RWPE1 (cell line): Measurements from ENCODE around the gene EMX1.

Source experiments
- CTCF ChIA-PET: fragments of 350-600 bp; sonication (Branson Sonifier 250); formaldehyde crosslinking; extraction: SDS; loops from one replicate; lab custom pipeline; 2021; lab: Yijun Ruan, JAX
- POLR2A ChIA-PET: fragments of 400-600 bp; formaldehyde crosslinking; extraction: SDS; loops from one replicate; lab custom pipeline; 2020; ENCODE audit warnings: antibody characterized with exemption; ENCODE audit not compliant: low non-redundant PET; lab: Yijun Ruan, JAX
- DNase-seq: peaks from one replicate; pipeline ENCODE4 v3.0.0; 2012; ENCODE audit warnings: low spot score
- H3K27ac ChIP-seq: fragments of 450-650 bp; 2 replicates; pipeline ENCODE4 v1.5.1; 2017
- TF ChIP-seq, protein P1 (sequence below): fragments of 450-650 bp; conservative IDR thresholded peaks from 2 replicates; pipeline ENCODE4 v1.5.1; 2017; ENCODE audit warnings: low read depth, mild to moderate bottlenecking

The EMX1 gene

DNA sequence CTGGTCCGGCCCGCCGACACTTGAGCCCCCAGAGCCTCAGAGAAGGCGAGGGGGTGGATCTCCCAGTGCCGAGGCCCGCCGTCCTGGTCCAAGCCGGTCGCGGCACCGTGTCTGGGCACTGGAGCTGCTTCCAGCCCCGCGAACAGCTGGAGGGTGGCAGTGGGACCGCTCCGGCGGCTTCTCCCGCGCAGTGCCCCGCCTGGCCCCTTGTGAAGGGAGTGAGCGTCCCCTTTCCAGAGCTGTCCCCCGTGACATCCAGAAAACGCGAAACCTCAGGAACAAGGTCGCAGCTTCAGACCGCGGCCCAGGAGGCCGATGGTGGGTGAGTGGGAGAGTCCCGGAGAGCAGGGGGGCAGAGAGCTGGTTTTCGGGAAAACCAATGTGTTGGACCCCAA is 579 bp upstream of the EMX1 start:
- CTCF ChIA-PET = interaction anchor here (0.7 to 5.4 kb wide), 3 partner anchors 18 to 29 kb away, joined by 3 to 21 read pairs (median 10); partner anchors contain the start of gene SPR
- POLR2A ChIA-PET = interaction anchor here (0.6 kb wide), 1 partner anchor 469 kb away, joined by 3 read pairs; the partner anchor contains the start of gene ALMS1
- TF ChIP-seq, protein P1, sequence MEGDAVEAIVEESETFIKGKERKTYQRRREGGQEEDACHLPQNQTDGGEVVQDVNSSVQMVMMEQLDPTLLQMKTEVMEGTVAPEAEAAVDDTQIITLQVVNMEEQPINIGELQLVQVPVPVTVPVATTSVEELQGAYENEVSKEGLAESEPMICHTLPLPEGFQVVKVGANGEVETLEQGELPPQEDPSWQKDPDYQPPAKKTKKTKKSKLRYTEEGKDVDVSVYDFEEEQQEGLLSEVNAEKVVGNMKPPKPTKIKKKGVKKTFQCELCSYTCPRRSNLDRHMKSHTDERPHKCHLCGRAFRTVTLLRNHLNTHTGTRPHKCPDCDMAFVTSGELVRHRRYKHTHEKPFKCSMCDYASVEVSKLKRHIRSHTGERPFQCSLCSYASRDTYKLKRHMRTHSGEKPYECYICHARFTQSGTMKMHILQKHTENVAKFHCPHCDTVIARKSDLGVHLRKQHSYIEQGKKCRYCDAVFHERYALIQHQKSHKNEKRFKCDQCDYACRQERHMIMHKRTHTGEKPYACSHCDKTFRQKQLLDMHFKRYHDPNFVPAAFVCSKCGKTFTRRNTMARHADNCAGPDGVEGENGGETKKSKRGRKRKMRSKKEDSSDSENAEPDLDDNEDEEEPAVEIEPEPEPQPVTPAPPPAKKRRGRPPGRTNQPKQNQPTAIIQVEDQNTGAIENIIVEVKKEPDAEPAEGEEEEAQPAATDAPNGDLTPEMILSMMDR = no peak
- no peak overlapping the region for H3K27ac ChIP-seq
- no peak for DNase-seq

DNA sequence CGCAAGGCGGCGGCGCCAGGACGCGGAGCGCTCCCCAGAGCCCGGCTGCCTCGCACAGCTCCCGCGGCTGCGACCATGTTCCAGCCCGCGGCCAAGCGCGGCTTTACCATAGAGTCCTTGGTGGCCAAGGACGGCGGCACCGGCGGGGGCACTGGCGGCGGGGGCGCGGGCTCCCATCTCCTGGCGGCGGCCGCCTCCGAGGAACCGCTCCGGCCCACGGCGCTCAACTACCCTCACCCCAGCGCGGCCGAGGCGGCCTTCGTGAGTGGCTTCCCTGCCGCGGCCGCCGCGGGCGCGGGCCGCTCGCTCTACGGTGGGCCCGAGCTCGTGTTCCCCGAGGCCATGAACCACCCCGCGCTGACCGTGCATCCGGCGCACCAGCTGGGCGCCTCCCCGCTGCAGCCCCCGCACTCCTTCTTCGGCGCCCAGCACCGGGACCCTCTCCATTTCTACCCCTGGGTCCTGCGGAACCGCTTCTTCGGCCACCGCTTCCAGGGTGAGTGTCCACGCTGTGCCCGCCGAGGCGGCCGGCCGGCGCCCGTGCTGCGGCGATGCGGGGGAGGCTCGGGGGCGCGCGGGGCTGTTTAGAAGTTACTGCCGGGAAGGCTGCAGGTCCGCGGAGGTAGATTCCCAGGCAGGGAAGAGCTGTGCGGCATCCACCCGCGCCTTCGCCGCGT is 696 bp downstream of the EMX1 start:
- DNase-seq = no peak
- H3K27ac ChIP-seq = no peak overlapping the region
- CTCF ChIA-PET = interaction anchor here (0.6 to 5.4 kb wide), 4 partner anchors 11 to 56 kb away, joined by 4 to 21 read pairs (median 7); partner anchors contain the start of gene SPR
- TF ChIP-seq, protein P1 = no peak
- POLR2A ChIA-PET = no interaction called here

DNA sequence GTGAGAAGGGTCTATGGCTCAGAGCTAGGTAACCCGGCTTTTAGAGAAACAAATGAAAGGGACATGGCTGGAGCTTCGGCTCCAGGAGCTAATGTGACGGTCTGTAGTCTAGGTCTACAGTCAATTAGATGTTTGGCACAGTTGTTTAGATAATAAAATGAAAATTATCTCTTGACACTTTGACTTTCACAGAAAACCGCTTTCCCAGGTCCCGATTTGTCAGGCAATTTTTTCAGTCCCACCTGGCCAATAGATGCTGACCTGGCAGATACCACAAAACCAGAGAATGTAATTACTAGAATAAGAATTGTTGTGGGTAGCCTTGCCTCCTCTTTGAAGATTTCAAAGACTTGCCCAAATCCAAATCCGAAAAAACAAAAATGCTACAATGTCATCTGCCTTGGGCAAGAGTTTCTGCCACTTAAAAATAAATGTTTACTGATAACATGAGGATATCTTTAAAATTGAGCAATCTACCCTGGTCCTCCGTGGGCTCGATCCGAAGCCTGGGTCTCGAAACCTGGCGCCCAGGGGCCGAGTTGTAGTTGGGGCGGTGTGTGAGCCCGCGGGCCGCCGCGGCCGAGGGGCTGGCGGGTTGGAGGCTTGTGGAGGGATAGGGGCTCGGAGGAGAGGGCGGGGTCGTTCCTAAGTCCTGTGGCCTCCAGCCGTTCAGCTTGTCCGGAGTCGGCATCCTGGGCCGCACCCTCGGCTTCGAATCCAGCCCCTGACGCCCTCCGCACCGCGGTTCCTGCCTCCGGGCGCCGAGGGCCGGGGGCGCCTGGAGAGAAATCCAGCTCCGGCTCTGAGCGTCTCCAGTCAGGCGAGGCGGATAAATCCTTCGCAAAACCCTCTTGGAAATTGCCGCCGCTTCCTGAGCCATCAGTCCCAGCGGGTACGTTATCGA is 2.3 kb downstream of the EMX1 start:
- DNase-seq = no peak
- ChIA-PET POLR2A (no interaction called here), CTCF (no interaction called here)
- TF ChIP-seq, protein P1 = no peak
- no peak overlapping the region for H3K27ac ChIP-seq

DNA sequence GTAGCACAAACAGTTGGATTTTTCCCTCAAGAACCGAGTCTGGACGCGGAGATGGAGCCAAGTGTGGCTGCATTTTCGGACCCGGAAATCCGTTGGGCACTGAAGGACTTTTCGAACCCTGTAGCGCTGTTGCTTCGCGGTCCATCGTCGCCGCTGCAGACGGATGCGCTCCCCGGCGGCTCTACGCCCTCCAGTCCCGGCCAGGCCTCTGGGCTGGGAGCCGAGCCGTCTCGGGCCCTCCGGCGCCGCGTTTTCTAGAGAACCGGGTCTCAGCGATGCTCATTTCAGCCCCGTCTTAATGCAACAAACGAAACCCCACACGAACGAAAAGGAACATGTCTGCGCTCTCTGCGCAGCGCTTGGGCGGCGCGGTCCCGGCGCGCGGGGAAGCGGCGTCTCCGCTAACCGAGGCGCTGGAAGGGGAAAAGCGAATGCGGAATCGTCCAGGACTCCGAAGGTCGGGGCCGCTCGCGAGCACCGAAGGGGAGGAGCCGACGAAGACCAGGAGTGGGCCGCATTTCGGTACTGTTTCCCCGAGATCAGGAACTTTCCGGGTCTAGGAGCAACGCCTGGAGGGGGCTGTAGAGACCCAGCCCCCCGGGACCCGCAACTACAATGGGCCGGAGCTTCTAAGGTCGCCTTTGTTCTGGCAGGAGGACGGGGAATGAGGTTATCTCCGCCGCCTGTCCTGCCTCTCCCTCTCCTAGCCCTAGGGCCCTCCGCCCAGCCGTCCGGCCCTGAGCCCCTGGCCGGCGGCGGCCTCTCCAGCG is 3.2 kb downstream of the EMX1 start:
- ChIA-PET CTCF (interaction anchor here (0.6 to 0.8 kb wide), 2 partner anchors 28 to 58 kb away, joined by 3 to 4 read pairs; no protein-coding TSS in a partner anchor), POLR2A (no interaction called here)
- H3K27ac ChIP-seq = no peak overlapping the region
- TF ChIP-seq, protein P1 = no peak
- DNase-seq = no peak

DNA sequence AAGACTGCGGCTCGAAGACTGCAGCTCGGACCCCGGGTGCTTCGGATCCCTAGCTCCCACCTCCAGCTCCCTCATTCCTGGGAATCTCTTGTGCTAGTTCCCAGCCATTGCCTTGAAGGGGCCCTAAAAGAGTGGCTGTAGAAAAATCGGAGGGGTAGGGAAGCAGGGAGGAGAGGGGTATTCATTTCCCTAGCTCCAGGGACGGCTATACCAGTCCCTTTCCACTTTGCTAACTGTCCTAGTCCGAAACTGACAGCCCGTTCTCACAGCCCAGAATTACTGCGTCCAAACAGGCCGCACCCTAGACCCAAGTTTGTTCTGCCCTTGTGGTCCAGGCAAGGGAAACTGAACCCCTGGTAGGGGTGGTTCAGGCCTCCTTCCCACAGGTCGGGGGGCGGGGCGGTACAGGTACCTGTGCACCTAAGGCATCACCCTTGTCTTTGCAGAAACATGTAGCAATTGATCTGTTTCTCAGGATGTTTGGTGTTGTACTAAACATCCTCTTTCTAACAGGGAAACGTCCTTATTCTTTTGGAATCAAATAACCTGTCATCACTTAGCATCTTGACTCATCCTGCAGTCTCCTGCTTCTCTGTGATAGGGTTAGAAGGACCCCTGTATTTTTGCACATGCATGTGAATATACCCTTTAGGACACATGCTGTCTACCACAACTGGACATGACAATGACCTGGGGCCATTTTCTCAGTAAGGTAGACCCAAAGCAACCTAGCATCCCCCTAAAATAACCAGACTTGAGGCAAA is 4.0 kb downstream of the EMX1 start:
- no peak for DNase-seq
- no peak overlapping the region for H3K27ac ChIP-seq
- TF ChIP-seq, protein P1 = no peak
- POLR2A ChIA-PET = no interaction called here
- CTCF ChIA-PET = interaction anchor here (0.6 to 1.0 kb wide), 3 partner anchors 28 to 59 kb away, joined by 3 to 4 read pairs (median 3); no protein-coding TSS in a partner anchor
